Erythroblast (primary cell): Measurements from ENCODE around the gene FAM186B.

Experiments
- DNase-seq, 2 experiments: peaks; one replicate each; lab custom pipeline; 2025; lab: John Stamatoyannopoulos, UW
- GATA1 ChIP-seq: IDR thresholded peaks from 2 replicates; pipeline ENCODE4 v1.6.1; 2011; ENCODE audit warnings: low read depth, mild to moderate bottlenecking, control low read depth, low read length, moderate library complexity
- POLR2A ChIP-seq: IDR thresholded peaks from 2 replicates; pipeline ENCODE4 v1.6.1; 2011; ENCODE audit warnings: mild to moderate bottlenecking, low read length

FAM186B gene

DNA sequence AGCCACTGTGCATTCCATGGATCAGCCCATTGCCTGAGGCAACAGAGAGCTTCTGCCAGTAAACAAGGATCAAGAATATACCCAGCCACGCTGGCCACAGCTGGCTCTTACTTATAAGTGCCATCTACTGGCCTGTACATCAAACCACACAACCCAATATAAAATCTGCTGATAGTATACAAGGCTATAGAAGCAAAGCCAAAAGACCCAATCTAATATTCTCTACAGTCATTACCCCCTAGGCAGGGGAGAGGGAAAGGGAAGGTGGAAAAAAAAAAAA lies 4.4 kb upstream of the FAM186B start:
- no peak for DNase-seq

DNA sequence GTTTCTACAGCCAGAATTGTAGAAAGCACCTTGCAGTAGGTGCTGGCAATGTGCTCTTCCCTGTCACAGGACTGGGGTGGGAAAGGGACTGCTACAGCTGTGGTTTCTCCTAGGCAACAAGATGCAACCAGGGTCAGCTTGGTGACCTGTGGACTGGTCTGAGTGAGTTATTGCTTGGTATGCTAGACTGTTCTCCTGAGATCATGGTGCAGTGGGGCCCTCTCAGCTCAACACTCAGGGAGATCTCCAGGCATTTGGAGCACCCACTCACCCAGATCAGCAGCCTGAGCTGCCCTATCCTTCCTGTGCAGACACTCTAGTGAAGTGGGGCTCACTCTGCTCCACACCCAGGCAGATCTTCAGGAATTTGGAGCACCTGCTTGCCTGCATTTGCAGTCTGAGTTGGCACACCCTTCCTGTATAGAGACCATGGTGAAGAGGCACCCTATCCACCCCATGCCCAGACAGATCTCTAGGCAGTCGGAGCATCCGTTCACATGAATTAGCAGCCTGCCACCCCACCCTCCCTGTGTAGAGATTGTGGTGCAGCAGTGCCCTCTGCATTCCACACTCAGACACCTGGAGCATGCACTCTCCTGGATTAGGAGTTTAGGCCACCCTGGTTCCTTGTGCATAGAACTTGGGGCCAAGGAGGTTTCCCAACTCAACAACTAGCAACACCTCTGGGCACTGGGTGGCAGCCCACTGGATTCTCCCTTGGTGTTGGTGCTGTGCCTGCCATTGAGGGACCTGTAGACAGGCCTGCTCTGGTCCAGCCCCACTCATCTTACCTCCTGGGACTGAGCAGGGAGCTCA lies 3.8 kb upstream of the FAM186B start:
- TF ChIP-seq GATA1 (no peak), POLR2A (no peak)
- DNase-seq, result no peak

More for the DNA sequence above, 4.4 kb upstream of the FAM186B start:
- TF ChIP-seq POLR2A (no peak), GATA1 (no peak)

DNA sequence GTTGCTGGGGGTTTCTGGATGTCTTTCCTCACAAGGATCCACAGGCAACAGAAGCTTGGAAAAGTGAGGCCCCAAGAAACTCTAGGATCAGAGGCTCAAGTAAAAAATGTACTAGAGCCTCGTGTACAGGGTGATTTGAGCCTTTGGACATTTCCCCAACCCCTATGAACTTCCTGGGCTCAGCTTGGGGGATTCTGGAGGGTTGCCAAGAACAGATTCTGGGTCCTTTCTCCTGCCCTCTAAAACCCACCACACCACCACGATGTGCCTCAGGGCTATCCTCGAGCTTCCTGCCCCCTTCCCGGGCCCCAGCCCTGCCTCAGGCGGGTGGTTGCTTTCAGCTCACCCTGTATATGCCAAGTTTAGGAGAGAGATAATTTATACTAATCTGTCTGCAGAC lies 583 bp downstream of the FAM186B start:
- TF ChIP-seq GATA1 (no peak), POLR2A (no peak)
- no peak for DNase-seq

DNA sequence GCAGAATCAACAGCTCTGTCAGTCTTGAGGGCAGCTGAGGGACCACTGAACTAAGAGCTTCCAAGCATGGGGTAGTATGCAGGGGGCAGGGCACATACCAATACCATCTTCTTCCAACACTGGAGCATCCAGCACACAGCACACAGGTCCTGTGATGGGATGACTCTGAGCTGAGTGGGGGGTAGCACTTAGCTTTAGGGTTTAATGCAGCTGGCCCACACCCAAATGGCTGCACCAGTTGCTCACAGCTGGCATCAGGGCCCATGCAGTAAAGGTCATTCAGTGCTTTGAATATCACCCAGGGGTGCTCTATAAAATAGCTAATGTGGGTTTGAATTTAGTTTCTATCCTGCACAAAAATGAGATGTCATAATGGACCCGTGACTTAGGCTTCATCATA lies 1.7 kb downstream of the FAM186B start:
- TF ChIP-seq GATA1 (no peak), POLR2A (no peak)

DNA sequence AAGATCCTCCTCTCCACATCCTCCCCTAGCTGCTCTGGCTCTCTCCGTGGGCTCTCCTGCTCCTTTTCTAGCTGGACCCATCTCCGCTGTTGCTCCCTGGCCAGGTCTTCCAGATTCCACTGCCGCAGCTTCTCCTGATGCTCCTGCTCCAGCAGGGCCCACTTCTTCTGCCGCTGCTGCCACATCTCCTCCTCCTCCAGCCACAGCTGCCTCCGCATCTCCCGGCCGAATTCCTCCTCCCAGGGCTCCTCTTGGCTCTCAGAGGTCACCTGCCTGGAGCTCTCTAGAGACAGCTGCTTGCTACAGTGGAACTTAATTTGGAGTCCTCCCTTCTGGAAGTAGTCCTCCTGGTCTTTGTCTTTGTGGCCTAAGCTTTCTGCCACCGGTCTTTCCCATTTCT lies 5.5 kb downstream of the FAM186B start:
- TF ChIP-seq POLR2A (no peak), GATA1 (no peak)
- no peak for DNase-seq

More for the DNA sequence above, 1.7 kb downstream of the FAM186B start:
- no peak for DNase-seq

DNA sequence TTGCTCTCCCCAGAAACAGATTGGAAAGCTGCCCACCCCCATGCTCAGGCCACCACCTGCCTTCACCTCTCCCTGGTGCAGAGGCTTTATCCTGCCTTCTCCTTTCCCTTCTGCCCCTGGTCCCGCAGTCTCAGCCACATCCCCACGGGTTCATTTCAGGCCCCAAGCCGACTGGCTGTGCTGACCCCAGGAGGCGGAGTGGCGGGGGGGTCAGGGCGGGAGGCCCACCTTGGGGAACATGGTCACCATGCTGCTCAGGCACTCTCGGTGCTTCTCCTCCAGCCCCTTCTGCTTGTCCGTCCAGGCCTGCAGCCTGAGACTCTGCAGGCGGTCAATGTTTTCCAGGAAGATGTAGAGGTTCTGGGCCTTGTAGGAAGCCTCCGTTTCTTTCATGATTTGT lies 6.9 kb downstream of the FAM186B start:
- no peak for TF ChIP-seq GATA1
- no peak for TF ChIP-seq POLR2A
- no peak for DNase-seq

DNA sequence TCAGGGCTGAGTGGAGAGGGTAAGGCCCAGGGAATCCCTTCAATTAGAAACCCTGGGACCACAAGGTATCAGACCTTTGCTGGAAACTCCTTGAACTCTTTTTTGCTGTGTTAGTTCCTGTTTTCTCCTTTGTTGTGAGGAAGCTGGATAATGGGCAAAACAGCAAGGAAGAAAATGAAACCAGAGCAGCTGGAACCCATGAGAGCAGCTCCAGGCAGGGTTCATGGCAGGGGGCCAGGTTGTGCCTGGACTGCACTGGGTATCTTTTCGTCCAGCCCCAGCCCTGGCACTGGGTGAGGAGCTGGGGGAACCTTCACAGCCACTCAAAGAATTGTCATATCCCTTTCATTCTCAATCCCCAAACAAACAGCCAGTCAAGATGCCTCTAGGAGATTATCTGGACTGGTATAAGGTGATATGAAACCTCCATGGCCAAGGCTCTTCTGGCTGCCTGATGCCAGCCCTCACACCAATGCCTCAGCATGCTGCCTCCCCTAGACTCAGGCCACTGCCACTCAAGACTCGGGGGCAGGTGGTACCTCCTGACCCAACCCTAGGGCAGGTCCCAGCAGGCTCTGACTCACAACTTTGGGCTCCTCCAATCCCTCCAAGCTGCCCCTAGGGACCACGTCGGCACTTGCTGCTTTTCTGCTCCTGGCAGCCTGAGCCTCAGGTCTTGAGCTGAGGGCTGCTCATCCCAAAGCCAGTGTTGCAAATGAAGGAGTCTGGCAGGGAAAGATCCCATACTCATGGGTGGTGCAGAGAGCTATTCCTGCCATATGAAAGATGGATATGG lies 16.5 kb downstream of the FAM186B start:
- peak; percentile 14 to 52 for DNase-seq

DNA sequence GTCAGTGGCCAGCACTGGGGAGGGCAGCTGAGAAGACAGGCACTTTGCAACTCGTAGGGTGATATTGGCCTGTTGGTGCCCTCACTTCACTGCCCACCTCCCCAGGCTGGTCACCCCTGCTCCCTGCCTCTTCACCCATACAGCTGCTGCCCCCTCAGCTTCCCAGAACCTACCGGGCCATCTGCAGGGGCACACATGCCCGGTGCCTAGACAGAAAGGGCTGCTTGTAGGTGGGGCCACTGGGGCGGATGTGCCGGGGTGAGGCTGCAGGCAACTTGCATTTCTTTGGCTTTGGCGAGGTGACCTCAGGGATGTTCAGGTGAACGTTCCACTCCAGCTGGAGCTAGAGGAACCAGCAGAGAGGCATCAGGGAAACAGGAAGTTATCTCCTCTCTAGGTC lies 17.2 kb downstream of the FAM186B start:
- no peak for TF ChIP-seq GATA1
- DNase-seq, result no peak

More for the DNA sequence above, 16.5 kb downstream of the FAM186B start:
- no peak for TF ChIP-seq POLR2A
- TF ChIP-seq GATA1, result no peak

DNA sequence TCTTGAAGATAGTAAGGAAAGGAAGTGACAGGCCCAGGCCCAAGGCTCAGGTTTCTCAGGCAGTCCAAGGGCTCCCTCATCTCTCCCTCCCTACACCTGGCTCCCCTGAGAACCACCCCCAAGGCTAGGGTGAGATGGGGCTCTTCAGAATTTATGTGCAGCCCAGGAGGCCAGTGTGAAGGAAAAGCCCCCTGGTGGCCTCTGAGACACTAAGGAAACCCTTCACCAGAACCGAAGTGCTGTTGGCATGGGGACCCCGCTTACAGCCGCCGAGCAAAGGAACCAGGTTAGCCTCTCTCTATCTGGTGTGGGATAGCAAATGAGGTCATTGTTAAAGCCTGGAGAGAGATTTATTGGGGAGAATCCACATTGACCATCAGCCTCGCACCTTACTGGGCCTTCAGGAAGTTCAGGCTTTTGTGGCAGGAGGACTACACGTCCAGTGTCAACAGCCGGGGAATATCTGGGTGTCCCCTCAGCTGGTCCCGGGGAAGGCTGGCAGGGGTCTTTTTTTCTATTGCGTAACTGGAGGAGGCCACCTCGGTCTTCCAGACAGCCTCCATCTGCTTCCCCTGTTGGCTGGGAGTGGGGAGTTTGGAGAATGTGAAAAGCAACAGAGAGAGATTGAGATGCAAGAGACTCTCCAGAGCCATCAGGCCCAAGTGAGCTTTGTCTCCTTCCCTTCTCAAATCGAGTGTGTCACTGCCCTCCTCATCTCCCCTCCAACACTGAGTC lies 18.1 kb downstream of the FAM186B start:
- TF ChIP-seq POLR2A (no peak), GATA1 (no peak)
- DNase-seq, result peak in 1 of 2 experiments; percentile 6

DNA sequence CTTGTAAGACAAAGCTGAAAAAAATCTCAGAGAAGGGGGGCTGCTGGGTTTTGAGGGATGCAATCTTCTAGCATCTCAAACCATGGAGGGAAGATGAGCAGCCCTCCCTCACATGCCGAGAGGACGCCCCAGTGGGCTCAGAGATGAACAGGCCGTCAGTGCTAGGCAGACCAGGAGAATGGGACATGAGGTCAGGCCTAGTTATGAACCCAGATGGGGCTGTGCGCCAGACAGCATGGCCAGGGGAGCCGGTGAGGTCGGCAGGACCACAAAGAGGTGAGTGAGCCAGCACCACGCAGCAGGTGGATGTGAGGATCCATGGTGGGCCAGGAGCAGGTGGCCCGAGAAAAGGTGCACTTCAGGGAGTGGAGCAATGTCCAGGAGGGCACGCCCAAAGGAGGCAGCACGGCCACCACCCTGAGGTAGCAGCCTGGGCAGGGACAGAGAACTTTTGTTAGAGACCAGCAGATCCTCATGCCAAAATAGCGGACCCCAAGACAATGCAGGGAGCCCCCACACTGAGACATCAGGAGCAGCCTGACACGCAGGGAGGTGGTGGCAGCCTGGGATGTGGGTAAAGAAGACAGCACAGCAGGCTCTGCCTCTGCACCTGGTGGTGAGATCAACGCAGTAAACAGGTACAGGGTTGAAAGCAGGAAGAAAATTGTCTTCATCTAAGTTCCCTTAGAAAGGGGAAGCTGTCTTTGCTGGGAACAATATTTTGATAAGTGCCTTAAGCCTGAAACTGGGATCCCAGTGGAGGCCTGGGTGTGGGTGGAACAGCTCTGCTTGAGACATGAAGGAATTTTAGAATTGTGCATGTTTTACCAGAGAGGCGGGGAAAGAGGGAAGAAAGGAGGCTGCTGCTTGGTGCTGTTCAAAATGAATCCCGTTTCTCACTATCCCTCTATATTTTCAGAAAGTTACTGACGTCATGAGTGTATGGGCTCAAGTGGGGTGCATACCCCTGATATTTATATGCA lies 19.7 kb downstream of the FAM186B start:
- no peak for TF ChIP-seq GATA1
- no peak for TF ChIP-seq POLR2A
- DNase-seq, result no peak

DNA sequence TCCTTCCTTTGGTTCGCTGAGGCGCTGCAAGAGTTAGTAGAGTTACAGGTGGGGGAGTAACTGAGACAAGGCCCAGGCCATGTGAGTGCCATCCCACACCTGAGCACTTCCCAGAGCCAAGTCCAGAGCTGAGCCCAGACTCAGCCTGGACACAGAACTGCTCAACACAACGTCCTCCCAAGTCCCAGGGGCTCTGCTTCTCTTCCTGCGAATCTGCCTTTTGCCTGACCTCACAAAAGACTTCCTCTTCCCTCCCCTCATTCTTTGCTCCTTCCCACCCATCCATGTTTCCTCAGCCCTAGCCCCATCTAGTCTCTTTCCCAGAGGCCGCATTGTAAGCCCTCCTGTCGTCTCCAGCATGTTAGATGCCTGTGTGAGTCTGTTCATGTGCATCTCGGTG lies 20.8 kb downstream of the FAM186B start:
- TF ChIP-seq POLR2A (no peak), GATA1 (no peak)

DNA sequence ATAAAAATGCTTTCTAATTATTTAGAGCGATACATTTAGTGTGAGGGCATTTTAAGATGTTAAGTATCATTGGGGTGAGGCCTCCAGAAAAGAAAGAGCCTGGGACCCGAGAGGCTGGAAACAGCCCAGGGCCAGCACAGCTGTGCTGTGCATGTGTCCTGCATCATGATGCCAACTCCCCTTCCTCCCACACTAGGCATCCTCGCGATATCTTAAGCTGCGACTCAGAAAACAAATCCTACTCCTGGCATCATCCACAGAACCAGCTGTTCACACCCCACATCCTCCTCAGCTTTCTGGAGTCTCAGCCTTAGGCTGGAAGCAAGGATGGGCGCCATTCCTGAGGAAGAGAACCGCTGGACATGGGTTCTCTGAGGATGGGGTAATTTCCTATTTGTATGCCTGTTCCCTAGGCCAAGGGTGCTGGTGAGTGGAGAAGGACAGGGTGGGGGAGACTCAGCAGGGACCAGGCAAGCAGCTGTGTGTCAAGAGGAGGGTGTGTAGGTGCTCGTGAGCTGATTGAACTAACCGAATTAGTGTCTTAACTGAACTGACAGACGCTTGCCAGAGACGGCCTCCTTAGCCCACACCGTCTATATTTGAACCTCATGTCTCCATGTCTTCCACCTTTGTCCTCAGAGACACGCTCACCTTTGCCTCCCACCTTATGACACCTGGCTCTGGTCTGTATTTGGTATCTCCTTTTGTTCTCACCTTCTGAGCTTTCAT lies 21.9 kb downstream of the FAM186B start:
- no peak for TF ChIP-seq GATA1
- TF ChIP-seq POLR2A, result no peak
- no peak for DNase-seq

More for the DNA sequence above, 20.8 kb downstream of the FAM186B start:
- DNase-seq, result no peak
